GM23248 (cell line): Measurements from ENCODE around the gene ALDH1A2.

Source experiments
- EZH2 ChIP-seq: fragments of 200-600 bp; sonication (generic); IDR thresholded peaks from 2 replicates; pipeline ENCODE4 v1.6.1; 2018; ENCODE audit warnings: antibody characterized with exemption, mild to moderate bottlenecking; ENCODE audit not compliant: insufficient read depth, poor library complexity, severe bottlenecking
- EZH2phosphoT487 ChIP-seq: fragments of 200-600 bp; sonication (generic); IDR thresholded peaks from 2 replicates; pipeline ENCODE4 v1.6.1; 2018; ENCODE audit warnings: antibody characterized with exemption, moderate library complexity, mild to moderate bottlenecking, low read depth; ENCODE audit not compliant: insufficient read depth

DNA sequence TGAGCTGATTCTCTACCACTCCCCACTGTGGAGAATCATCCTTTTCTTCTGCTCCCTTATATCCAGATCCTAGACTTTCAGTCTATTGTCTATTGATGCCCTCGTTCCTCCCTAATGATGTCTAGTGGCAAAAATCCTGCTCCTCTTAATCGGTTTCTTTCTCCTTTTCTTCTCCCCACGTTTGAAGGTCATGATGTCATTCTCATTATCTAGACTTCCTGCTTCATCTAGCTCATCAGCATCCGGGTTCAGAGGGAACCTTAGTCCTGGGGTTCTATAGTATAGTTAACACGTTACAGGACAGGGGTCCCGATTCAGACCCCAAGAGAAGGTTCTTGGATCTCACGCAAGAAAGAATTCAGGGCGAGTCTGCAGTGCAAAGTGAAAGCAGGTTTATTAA is 14.9 kb upstream of the ALDH1A2 start:
- TF ChIP-seq EZH2phosphoT487 (no peak), EZH2 (no peak)
